Activated CD4-positive, CD25-positive, alpha-beta regulatory T cell treated with anti-CD3 and anti-CD28 coated beads, Interleukin-2, amount 50 U/mL, for 24 hours (primary cell): ENCODE measurements around the gene HOXC5.

Experiments
- ATAC-seq, 2 donors: fragments of 150-1000 bp; cut with Tn5 transposase; one replicate each; pipeline ENCODE4 v1.10.0; 2021; ENCODE audit warnings: mild to moderate bottlenecking in 1 of 2, moderate library complexity in 1 of 2

HOXC5 gene

GRCh38 chr12:54032627-54033100 is at the start of gene HOXC5:
Gene HOXC5 (plus strand): TSS chr12:54033050. CDS start chr12:54033123, 73 bp downstream.
- ATAC-seq = no peak

DNA sequence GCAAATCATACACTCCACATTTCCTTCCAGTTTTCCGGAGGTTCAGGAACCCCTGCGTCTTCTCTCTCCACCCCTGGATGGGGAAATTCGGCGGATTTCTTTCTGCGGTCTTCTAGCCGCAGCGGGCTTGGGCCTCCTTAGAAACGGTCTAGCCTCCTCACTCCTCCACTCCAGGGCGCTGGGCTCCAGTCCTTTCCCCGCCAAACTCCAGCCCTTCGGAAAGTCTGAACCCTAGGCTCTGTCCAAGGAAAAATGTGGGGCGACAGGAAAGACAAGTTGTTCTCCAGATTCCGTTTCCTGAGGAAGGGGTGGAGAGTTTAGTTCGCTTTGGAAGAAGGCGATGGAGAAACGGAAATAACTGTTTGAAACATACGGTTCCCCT is 49.3 kb upstream of the HOXC5 start:
- ATAC-seq = no peak

GRCh38 chr12:53983950-53984572 is 48.8 kb upstream of the HOXC5 start:
- ATAC-seq = no peak

- peak in 1 of 2 donors; percentile 55 for ATAC-seq
These were observed 47.8 kb upstream of the HOXC5 start, which contains the start of gene HOXC10 for GRCh38 chr12:53984901-53985691. Gene HOXC10 (plus strand): TSS chr12:53985146. CDS start chr12:53985260, 114 bp downstream.

DNA sequence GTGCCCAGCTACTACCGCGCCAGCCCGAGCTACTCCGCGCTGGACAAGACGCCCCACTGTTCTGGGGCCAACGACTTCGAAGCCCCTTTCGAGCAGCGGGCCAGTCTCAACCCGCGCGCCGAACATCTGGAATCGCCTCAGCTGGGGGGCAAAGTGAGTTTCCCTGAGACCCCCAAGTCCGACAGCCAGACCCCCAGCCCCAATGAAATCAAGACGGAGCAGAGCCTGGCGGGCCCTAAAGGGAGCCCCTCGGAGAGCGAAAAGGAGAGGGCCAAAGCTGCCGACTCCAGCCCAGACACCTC is 47.2 kb upstream of the HOXC5 start:
- no peak for ATAC-seq

DNA sequence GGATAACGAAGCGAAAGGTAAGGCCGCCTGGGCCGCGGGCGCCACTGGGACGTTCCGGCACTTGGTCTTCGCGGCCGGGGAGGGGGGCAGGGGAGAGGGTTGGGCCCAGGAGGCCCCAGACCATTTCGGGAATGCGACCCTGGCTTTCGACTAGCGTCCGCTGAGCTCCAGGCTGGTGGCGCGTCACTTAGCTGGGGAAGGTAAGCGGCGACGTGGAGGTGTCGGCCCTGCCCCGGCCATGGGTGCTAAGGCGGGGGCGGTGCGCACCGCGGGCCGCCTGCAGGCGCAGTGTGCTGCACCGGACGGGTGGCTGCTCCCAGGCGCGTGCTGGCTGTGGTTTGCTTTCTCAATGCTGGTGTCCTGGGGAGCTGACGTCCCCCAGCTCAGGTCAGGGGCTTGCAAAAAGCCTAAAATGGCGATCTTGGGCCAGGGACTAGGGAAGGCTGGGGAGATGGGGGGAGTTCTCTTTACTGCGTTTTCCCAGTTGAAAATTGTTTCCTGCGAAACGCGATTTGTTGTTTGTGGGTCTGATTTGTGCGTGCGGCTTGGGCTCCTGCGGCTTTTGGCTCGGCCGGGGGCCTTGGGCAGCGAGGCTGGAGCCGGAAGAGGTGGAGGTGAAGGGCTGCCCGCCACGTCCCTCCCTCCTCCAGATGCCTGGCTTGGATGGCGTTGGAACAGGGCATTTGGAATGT is 46.7 kb upstream of the HOXC5 start:
- no peak for ATAC-seq

GRCh38 chr12:53986686-53987483 is 46.0 kb upstream of the HOXC5 start:
- no peak for ATAC-seq

- no peak for ATAC-seq
These were observed 45.0 kb upstream of the HOXC5 start for GRCh38 chr12:53987787-53988230.

- ATAC-seq = no peak
These were observed 44.2 kb upstream of the HOXC5 start for GRCh38 chr12:53988541-53989226.

DNA sequence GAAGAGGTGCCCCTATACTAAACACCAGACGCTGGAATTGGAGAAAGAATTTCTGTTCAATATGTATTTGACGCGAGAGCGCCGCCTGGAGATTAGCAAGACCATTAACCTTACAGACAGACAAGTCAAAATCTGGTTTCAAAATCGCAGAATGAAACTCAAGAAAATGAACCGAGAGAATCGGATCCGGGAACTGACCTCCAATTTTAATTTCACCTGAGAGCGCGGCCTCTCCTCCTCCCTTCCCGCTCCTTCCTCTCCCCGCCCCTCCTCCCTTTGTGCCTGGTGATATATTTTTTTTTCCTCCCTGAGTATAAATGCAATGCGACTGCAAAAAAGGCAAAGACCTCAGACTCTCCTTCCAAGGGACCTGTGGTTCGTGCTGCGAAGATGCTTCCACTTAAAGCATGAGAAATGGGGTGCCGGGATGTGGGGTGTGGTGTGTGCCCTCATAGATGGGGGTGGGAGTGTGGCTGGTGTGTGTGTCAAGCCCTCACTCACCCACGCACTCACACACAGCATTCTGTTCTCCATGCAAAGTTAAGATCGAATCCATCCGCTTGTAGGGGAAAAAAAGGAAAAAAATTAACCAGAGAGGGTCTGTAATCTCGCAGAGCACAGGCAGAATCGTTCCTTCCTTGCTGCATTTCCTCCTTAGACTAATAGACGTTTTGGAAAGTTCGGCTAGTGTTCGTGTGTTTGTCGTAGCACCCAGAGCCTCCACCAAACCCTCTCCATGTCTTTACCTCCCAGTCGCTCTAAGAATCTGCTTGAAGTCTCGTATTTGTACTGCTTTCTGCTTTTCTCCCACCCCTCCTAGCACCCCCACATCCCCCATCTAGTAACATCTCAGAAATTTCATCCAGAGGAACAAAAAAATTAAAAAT is 43.4 kb upstream of the HOXC5 start:
- no peak for ATAC-seq

DNA sequence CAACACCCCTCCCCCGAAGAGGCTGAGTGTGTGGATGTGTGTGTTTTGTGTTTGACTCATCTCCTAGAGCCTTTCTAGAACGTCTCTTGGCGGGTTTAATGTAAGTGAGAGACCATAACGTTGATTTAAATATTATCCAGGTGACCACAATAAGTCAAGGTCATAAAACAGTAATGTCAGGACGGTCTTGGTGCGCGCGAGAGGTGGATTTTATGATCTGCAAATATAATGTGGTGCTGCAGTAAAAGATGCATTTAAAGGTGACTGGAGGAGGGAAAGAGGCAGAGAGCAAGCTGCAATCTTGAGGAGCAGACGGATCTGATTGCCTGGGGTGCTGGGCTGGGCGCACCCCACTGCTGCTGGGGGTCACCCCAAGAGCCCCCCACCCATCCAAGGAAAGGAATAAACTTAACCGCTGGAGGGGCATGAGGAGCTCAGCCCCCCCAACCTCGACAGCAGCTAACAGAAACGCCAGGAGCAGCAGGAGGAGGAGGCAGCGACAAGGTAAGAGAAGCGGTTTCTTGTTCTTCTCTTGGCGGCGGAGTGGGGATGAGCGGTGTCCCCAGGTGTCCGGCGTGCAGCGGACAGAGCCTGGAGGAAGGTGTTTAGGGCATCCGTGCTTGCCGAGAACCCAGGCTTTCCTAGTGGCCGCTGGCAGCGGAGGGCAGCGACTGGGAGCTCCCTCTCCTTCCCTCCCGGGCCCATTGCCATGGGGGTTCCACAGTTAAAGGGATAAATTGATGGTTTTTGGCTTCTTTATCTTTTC is 42.4 kb upstream of the HOXC5 start:
- ATAC-seq = no peak

DNA sequence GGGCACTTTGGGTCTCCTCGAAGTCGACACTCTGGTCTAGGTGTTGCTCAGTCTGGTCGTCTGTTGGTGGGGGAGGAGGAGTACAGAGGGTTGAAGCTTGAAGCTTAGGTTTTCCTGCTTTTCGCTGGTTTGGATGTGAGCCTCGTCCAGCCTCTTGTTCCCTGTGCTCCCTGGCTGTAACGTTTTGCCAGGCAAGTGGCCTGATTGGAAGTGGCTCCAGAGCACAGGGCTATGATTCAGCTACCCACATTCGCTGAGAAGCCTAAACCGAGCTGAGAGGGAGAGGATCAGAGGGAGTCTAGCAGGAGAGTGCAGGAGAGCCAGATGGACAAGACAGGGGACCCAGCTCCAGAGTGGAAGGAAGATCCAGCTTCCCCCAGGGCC is 41.8 kb upstream of the HOXC5 start:
- no peak for ATAC-seq

DNA sequence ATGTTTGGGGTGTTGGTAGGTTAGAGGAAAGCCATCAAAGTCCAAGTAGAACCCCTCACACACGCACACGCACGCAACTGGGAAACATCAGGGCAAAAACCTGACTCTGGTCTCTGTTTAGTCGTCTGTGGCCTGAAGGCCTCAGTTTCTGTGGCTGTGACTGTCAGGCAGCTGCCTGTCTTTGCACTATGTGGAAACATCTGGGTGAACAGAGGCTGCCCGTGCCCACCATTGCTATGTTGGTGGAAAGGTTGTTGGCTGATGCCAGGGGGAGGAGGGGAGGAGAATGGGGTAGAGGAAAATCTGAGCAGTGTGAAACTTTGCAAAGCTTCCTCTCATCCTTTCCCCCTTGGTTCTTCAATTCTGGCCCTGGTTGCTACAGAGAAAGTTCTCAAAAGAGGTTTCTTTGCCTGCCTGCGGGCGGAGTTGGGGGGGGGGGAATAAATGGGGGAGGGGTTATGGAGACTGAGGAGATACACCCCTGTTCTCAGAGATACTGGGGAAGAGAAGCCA is 40.4 kb upstream of the HOXC5 start:
- no peak for ATAC-seq

GRCh38 chr12:53993162-53994008 is 39.5 kb upstream of the HOXC5 start:
- no peak for ATAC-seq

GRCh38 chr12:53994009-53994263 is 38.9 kb upstream of the HOXC5 start:
- ATAC-seq = no peak

- ATAC-seq = no peak
These were observed 38.4 kb upstream of the HOXC5 start for GRCh38 chr12:53994264-53995001.

- ATAC-seq = peak in 1 of 2 donors; percentile 15
These were observed 37.9 kb upstream of the HOXC5 start for GRCh38 chr12:53995002-53995377.

DNA sequence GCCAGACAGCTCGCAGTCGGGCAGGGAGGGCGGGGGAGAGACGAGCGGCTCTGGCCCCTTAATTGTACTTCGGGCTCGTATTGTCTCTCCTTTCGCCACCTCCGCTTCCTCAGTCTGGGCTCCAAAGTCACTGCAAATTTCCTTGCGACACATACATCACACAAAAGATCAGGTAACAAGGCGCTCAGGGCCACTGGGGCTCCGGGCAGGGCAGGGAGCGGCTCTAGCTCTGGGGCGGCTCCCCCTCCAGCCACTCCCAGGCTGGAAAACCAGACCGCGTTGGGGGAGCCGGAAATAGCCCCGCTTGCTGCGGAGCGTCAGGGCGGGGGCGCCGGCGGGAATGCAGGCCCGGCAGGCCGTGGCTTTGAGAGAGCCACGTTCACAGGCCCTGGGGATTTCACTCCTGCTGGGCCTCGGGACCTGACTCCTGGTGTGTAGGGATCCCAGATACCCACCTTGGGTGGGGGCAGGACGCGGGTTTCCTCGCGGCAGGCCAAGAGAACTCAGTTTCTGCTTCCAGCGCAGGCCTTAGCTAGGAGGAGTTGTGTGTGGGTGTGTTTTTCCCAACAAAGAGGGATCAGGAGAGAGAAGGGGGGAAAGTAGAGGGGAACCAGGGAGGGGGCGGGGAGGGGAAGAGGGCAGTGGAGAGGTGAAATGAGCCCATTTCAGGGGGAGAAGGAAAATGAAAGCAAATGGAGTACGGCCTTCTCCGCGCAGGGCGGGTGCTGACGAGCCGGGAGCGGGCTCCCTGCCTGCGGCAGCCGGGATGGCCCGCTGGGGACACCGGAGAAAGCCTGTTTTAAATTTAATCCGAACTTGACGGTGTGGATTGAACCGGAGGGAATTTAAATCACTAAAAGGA is 37.2 kb upstream of the HOXC5 start:
- ATAC-seq = peak in 1 of 2 donors; percentile 57
